MM.1S (cell line): ENCODE data around the gene GCNT1.
"Not testable (repeated sequence)": the region's sequence is repeated elsewhere in the genome, so short reads cannot be mapped to it uniquely, and the experiment has no call there.

Experiments used
- EZH2 ChIP-seq: fragments of 300-600 bp; sonication (generic); optimal IDR thresholded peaks from 2 replicates; pipeline ENCODE3; 2017; ENCODE audit warnings: low read depth, mild to moderate bottlenecking, antibody characterized with exemption, low read length, mixed read lengths
- TF ChIP-seq, protein P1 (sequence below): fragments of 300-600 bp; sonication (generic); IDR thresholded peaks from 2 replicates; pipeline ENCODE4 v1.5.1; 2016; ENCODE audit warnings: antibody characterized with exemption, low read length, mixed read lengths

DNA sequence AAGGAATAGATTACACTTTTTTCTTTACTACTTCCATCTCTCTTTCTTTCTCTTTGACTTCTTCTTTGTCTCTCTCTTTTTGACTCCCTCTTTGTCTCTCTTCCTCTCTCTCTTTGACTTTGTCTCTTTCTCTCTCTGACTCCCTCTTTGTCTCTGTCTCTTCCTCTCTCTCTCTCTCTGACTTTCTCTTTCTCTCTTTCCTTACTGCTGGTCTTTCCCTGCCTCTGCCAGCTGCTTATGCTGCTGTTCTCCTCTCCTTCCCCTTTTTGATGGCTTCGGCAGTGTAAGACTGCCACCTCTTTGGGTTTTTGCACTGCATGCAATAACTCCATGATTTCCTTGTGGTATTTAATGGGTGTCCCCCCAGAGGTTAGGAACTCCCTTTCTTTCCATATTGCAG, 32.1 kb downstream of the GCNT1 start:
- TF ChIP-seq EZH2, result not testable (repeated sequence)
- TF ChIP-seq, protein P1, sequence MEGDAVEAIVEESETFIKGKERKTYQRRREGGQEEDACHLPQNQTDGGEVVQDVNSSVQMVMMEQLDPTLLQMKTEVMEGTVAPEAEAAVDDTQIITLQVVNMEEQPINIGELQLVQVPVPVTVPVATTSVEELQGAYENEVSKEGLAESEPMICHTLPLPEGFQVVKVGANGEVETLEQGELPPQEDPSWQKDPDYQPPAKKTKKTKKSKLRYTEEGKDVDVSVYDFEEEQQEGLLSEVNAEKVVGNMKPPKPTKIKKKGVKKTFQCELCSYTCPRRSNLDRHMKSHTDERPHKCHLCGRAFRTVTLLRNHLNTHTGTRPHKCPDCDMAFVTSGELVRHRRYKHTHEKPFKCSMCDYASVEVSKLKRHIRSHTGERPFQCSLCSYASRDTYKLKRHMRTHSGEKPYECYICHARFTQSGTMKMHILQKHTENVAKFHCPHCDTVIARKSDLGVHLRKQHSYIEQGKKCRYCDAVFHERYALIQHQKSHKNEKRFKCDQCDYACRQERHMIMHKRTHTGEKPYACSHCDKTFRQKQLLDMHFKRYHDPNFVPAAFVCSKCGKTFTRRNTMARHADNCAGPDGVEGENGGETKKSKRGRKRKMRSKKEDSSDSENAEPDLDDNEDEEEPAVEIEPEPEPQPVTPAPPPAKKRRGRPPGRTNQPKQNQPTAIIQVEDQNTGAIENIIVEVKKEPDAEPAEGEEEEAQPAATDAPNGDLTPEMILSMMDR, result not testable (repeated sequence)
